ENCODE results near the gene CRHR1. TPM values are rescaled to one million over a fixed set of nuclear protein-coding genes. Genes with fewer than 3 reads are reported as not detected.

The CRHR1 gene
- polyA plus RNA-seq, 2 of the 4 experiments (the other 2 are of a cell fraction), result 0.09 to 0.12 TPM

DNA sequence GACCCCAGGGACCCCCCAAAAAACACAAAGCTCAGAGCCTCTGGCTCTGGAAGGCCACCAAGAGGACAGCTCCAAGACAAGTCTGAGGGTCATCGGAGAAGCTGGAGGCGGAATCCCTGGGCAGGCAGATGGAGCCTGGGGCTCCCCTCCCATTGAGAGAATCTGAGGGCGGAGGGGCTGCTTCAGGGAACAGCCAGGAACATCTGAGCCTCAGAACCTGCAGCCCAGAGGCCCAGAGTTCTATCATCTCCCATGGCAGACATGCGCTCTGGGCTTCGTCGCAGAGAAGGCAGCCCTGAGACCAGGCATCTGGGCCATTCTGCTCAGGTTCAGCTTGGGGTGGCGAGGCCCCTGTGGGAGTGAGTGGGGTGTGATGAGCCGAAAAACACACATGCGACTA, 53.5 kb downstream of the CRHR1 start:
- H3K4me3 ChIP-seq, result no peak overlapping the region
- ATAC-seq, result no peak; a peak in 1 of 6 replicates
- WGBS (ENCODE audit: missing lambda C conversion rate), result 74% methylated on average over 9 of the region's 9 CpGs
- FAIRE-seq, result no peak
- ChIA-PET CTCF (interaction anchor here (1.4 to 15.2 kb wide), 6 partner anchors 9 to 199 kb away, joined by 3 to 317 read pairs (median 22); partner anchors contain the start of genes CRHR1 and SPPL2C), POLR2A (no interaction called here)
- H3K4me1 ChIP-seq, result peaks cover 6% of the 10 kb centered on the region; the same call in 2 of the 3 replicates
- no peak overlapping the region for H3K4me2 ChIP-seq
- no peak for DNase-seq (ENCODE audit: low read depth in 1 of 2, low spot score in 1 of 2)
- no peak for TF ChIP-seq EHF (CRISPR knock-in tag; IDR thresholded peaks at IDR 0.05)
- no peak for TF ChIP-seq ZC3H11A (IDR thresholded peaks at IDR 0.05)
- no peak for TF ChIP-seq NPAS2 (CRISPR knock-in tag; IDR thresholded peaks at IDR 0.05; ENCODE audit: borderline replicate concordance)
- TF ChIP-seq SREBF2 (IDR thresholded peaks at IDR 0.05), result no peak
- TF ChIP-seq FOSB (CRISPR knock-in tag; IDR thresholded peaks at IDR 0.05), result no peak
- TF ChIP-seq RCOR1 (IDR thresholded peaks at IDR 0.05; ENCODE audit: low read depth, low read length), result no peak
- TF ChIP-seq CEBPB (IDR thresholded peaks at IDR 0.05), result no peak
- TF ChIP-seq MYC (IDR thresholded peaks at IDR 0.05; ENCODE audit: borderline replicate concordance, low read length), result no peak
- TF ChIP-seq NR3C1 (IDR thresholded peaks at IDR 0.05), result no peak
- TF ChIP-seq REST (IDR thresholded peaks at IDR 0.05), result no peak
- TF ChIP-seq KDM5A (IDR thresholded peaks at IDR 0.05), result no peak
- no peak for TF ChIP-seq HOXA7 (CRISPR knock-in tag; IDR thresholded peaks at IDR 0.05)
- no peak for TF ChIP-seq CBX2 (IDR thresholded peaks at IDR 0.05; ENCODE audit: borderline replicate concordance, low read depth)
- TF ChIP-seq RNF2 (IDR thresholded peaks at IDR 0.05; ENCODE audit: borderline replicate concordance, low read depth), result no peak
- TF ChIP-seq, protein P1, sequence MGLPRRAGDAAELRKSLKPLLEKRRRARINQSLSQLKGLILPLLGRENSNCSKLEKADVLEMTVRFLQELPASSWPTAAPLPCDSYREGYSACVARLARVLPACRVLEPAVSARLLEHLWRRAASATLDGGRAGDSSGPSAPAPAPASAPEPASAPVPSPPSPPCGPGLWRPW (IDR thresholded peaks at IDR 0.05), result no peak
- TF ChIP-seq CBX8 (IDR thresholded peaks at IDR 0.05), result no peak
- no peak for TF ChIP-seq HOXB13 (CRISPR knock-in tag; IDR thresholded peaks at IDR 0.05; ENCODE audit: low read depth)
- TF ChIP-seq KDM1A (IDR thresholded peaks at IDR 0.05; ENCODE audit: low read depth), result no peak
- no peaks in the 10 kb centered on the region for H3K9me3 ChIP-seq
- H3K27ac ChIP-seq, result no peak overlapping the region

DNA sequence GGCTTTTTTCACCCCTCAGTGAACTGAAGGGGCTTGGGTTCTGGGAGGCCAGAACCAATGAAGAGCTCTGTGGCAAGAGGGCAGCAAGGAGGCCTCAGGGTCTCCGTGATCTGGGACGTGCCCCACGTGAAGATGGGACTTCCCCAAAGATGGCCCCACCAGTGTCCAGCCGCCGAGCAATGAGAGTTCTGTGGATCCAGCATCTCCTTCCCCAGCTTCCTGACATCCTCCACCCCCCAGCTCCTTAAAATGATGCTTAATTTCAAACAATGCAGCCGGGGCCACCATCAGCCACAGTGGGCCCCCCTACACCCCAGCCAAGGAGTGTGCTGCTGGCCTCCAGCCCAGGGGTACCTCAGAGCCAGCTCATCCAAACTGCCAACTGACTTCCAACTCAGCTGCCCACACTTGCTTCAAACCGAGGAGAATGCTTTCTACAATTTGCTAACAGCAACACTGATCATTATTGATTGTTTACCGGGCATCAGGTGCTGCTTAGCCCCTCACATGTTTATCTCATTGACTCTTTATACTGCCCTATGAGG, 54.7 kb downstream of the CRHR1 start:
- POLR2A ChIA-PET, result no interaction called here
- ATAC-seq (no peak), FAIRE-seq (no peak), DNase-seq (ENCODE audit: low read depth in 1 of 2, low spot score in 1 of 2) (no peak)
- Histone ChIP-seq H3K27ac (no peak overlapping the region), H3K9me3 (no peaks in the 10 kb centered on the region), H3K4me2 (no peak overlapping the region), H3K4me1 (peaks cover 6% of the 10 kb centered on the region; the same call in 2 of the 3 replicates), H3K4me3 (no peak overlapping the region)
- CTCF ChIA-PET, result interaction anchor here (1.1 to 15.2 kb wide), 5 partner anchors 8 to 200 kb away, joined by 3 to 317 read pairs (median 35); partner anchors contain the start of genes CRHR1 and SPPL2C
- 57% methylated on average over 8 of the region's 8 CpGs for WGBS (ENCODE audit: missing lambda C conversion rate)
- TF ChIP-seq ZFP36 (IDR thresholded peaks at IDR 0.05; ENCODE audit: borderline replicate concordance, partially characterized antibody) (no peak), ESRRA (IDR thresholded peaks at IDR 0.05; ENCODE audit: borderline replicate concordance, low read length) (no peak), NR3C1 (IDR thresholded peaks at IDR 0.05) (no peak), CHD2 (IDR thresholded peaks at IDR 0.05; ENCODE audit: low read length, partially characterized antibody) (no peak), HDAC2 (IDR thresholded peaks at IDR 0.05) (no peak), FOSB (CRISPR knock-in tag; IDR thresholded peaks at IDR 0.05) (no peak), RCOR1 (IDR thresholded peaks at IDR 0.05; ENCODE audit: low read depth, low read length) (no peak), RAD21 (conservative IDR thresholded peaks at IDR 0.05 in 1 of 2, IDR thresholded peaks at IDR 0.05 in 1 of 2) (no peak), REST (IDR thresholded peaks at IDR 0.05) (no peak), MAZ (IDR thresholded peaks at IDR 0.05; ENCODE audit: borderline replicate concordance, low read depth, low read length) (no peak), RARB (CRISPR knock-in tag; IDR thresholded peaks at IDR 0.05) (no peak)
- TF ChIP-seq, protein P2, sequence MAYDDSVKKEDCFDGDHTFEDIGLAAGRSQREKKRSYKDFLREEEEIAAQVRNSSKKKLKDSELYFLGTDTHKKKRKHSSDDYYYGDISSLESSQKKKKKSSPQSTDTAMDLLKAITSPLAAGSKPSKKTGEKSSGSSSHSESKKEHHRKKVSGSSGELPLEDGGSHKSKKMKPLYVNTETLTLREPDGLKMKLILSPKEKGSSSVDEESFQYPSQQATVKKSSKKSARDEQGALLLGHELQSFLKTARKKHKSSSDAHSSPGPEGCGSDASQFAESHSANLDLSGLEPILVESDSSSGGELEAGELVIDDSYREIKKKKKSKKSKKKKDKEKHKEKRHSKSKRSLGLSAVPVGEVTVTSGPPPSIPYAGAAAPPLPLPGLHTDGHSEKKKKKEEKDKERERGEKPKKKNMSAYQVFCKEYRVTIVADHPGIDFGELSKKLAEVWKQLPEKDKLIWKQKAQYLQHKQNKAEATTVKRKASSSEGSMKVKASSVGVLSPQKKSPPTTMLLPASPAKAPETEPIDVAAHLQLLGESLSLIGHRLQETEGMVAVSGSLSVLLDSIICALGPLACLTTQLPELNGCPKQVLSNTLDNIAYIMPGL (CRISPR knock-in tag; IDR thresholded peaks at IDR 0.05; ENCODE audit: borderline replicate concordance), result no peak
